DND-41 (cell line): ENCODE measurements around the gene ARFGEF3.

Source experiments
- ATAC-seq: fragments of 200-7000 bp; cut with Tn5 transposase; 3 replicates; pipeline ENCODE4 v1.9.1; 2021; ENCODE audit warnings: low read depth; ENCODE audit not compliant: insufficient read depth
- DNase-seq: peaks from one replicate; pipeline ENCODE4 v3.0.0-alpha.2; 2020
- H2AFZ ChIP-seq: 2 replicates; pipeline ENCODE4 v1.6.0; 2012; ENCODE audit warnings: low read depth, low read length
- H3K27ac ChIP-seq: 2 replicates; pipeline ENCODE4 v1.5.1; 2012; ENCODE audit warnings: low read length, inconsistent platforms
- H3K27me3 ChIP-seq: fragments of 200-600 bp; sonication (generic); 2 replicates; pipeline ENCODE4 v1.6.0; 2012; ENCODE audit warnings: low read length, mild to moderate bottlenecking, inconsistent platforms; ENCODE audit not compliant: insufficient read depth, poor library complexity
- H3K36me3 ChIP-seq: 2 replicates; pipeline ENCODE4 v1.5.1; 2012; ENCODE audit warnings: low read length, inconsistent platforms; ENCODE audit not compliant: insufficient read depth
- H3K4me1 ChIP-seq: 2 replicates; pipeline ENCODE4 v1.5.1; 2012; ENCODE audit warnings: mild to moderate bottlenecking, low read length; ENCODE audit not compliant: insufficient read depth
- H3K4me2 ChIP-seq: 2 replicates; pipeline ENCODE4 v1.6.0; 2012; ENCODE audit warnings: mild to moderate bottlenecking, moderate library complexity, low read length, inconsistent platforms; ENCODE audit not compliant: insufficient read depth
- H3K4me3 ChIP-seq, 2 experiments: fragments of 200-600 bp in 1 of 2; shearing (Covaris generic) in 1 of 2; 2 replicates each; pipeline ENCODE4 v1.5.1; 2012 to 2016; ENCODE audit warnings: inconsistent platforms in 2 of 2, low read length in 2 of 2, mild to moderate bottlenecking in 2 of 2, low read depth in 1 of 2, moderate library complexity in 1 of 2
- H3K79me2 ChIP-seq: 2 replicates; pipeline ENCODE4 v1.6.0; 2012; ENCODE audit warnings: low read length, inconsistent platforms; ENCODE audit not compliant: insufficient read depth
- H3K9ac ChIP-seq: 2 replicates; pipeline ENCODE4 v1.6.0; 2012; ENCODE audit warnings: low read depth, mild to moderate bottlenecking, inconsistent platforms, low read length, moderate library complexity
- H3K9me3 ChIP-seq: 2 replicates; pipeline ENCODE4 v1.5.1; 2012; ENCODE audit warnings: low read length, moderate library complexity, mild to moderate bottlenecking, inconsistent platforms; ENCODE audit not compliant: insufficient read depth, severe bottlenecking
- H4K20me1 ChIP-seq: 2 replicates; pipeline ENCODE4 v1.6.0; 2012; ENCODE audit warnings: low read length; ENCODE audit not compliant: insufficient read depth
- CTCF ChIP-seq: IDR thresholded peaks from 2 replicates; pipeline ENCODE4 v1.5.1; 2012; ENCODE audit warnings: borderline replicate concordance, low read length, moderate library complexity, mild to moderate bottlenecking; ENCODE audit not compliant: poor library complexity, severe bottlenecking; ENCODE audit errors: extremely low read depth
- EZH2 ChIP-seq: IDR thresholded peaks from 3 replicates; pipeline ENCODE4 v1.6.1; 2012; ENCODE audit warnings: borderline replicate concordance, low read depth, mild to moderate bottlenecking, moderate library complexity, low read length, inconsistent platforms; ENCODE audit not compliant: severe bottlenecking

Gene ARFGEF3

GRCh38 chr6:138386897-138387296 lies 225.2 kb downstream of the ARFGEF3 start:
- no peaks in the 10 kb centered on the region for H3K9me3 ChIP-seq
- no peak overlapping the region for H3K4me2 ChIP-seq
- no peaks in the 10 kb centered on the region for H4K20me1 ChIP-seq
- no peak overlapping the region for H3K4me3 ChIP-seq
- peaks cover 18% of the 10 kb centered on the region for H3K27me3 ChIP-seq
- H3K27ac ChIP-seq = no peak overlapping the region
- no peak for TF ChIP-seq EZH2
- no peak for TF ChIP-seq CTCF
- no peaks in the 10 kb centered on the region for H3K36me3 ChIP-seq
- no peak overlapping the region for H2AFZ ChIP-seq
- no peaks in the 10 kb centered on the region for H3K4me1 ChIP-seq
- no peak for DNase-seq
- H3K79me2 ChIP-seq = no peaks in the 10 kb centered on the region
- no peak for ATAC-seq
- H3K9ac ChIP-seq = no peak overlapping the region

GRCh38 chr6:138387577-138388368 lies 226.0 kb downstream of the ARFGEF3 start:
- no peaks in the 10 kb centered on the region for H4K20me1 ChIP-seq
- H3K9ac ChIP-seq = no peak overlapping the region
- no peaks in the 10 kb centered on the region for H3K9me3 ChIP-seq
- no peak overlapping the region for H3K4me2 ChIP-seq
- H3K27me3 ChIP-seq = peaks cover 18% of the 10 kb centered on the region
- H3K79me2 ChIP-seq = no peaks in the 10 kb centered on the region
- no peaks in the 10 kb centered on the region for H3K36me3 ChIP-seq
- ATAC-seq (no peak), DNase-seq (no peak)
- TF ChIP-seq EZH2 = no peak
- no peak for TF ChIP-seq CTCF
- no peaks in the 10 kb centered on the region for H3K4me1 ChIP-seq
- no peak overlapping the region for H3K27ac ChIP-seq
- no peak overlapping the region for H2AFZ ChIP-seq
- H3K4me3 ChIP-seq = no peak overlapping the region

- no peaks in the 10 kb centered on the region for H4K20me1 ChIP-seq
- ATAC-seq (no peak), DNase-seq (no peak)
- H3K27ac ChIP-seq = no peak overlapping the region
- H3K4me2 ChIP-seq = no peak overlapping the region
- H3K4me1 ChIP-seq = no peaks in the 10 kb centered on the region
- TF ChIP-seq EZH2 (no peak), CTCF (no peak)
- H3K36me3 ChIP-seq = no peaks in the 10 kb centered on the region
- H3K27me3 ChIP-seq = peaks cover 18% of the 10 kb centered on the region
- H3K4me3 ChIP-seq = no peak overlapping the region
- H3K9me3 ChIP-seq = no peaks in the 10 kb centered on the region
- no peaks in the 10 kb centered on the region for H3K79me2 ChIP-seq
- H2AFZ ChIP-seq = no peak overlapping the region
- H3K9ac ChIP-seq = no peak overlapping the region
These were observed 227.8 kb downstream of the ARFGEF3 start for GRCh38 chr6:138389551-138389950.
